Kasumi-1 (cell line): Measurements from ENCODE around the gene PLCH1.

Source experiments
- DNase-seq, 2 experiments: peaks; one replicate each; lab custom pipeline; 2025; lab: John Stamatoyannopoulos, UW

PLCH1 gene, protein sequence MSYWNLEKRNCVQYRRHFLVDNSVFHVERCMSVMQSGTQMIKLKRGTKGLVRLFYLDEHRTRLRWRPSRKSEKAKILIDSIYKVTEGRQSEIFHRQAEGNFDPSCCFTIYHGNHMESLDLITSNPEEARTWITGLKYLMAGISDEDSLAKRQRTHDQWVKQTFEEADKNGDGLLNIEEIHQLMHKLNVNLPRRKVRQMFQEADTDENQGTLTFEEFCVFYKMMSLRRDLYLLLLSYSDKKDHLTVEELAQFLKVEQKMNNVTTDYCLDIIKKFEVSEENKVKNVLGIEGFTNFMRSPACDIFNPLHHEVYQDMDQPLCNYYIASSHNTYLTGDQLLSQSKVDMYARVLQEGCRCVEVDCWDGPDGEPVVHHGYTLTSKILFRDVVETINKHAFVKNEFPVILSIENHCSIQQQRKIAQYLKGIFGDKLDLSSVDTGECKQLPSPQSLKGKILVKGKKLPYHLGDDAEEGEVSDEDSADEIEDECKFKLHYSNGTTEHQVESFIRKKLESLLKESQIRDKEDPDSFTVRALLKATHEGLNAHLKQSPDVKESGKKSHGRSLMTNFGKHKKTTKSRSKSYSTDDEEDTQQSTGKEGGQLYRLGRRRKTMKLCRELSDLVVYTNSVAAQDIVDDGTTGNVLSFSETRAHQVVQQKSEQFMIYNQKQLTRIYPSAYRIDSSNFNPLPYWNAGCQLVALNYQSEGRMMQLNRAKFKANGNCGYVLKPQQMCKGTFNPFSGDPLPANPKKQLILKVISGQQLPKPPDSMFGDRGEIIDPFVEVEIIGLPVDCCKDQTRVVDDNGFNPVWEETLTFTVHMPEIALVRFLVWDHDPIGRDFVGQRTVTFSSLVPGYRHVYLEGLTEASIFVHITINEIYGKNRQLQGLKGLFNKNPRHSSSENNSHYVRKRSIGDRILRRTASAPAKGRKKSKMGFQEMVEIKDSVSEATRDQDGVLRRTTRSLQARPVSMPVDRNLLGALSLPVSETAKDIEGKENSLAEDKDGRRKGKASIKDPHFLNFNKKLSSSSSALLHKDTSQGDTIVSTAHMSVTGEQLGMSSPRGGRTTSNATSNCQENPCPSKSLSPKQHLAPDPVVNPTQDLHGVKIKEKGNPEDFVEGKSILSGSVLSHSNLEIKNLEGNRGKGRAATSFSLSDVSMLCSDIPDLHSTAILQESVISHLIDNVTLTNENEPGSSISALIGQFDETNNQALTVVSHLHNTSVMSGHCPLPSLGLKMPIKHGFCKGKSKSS (N-terminal part only)

DNA sequence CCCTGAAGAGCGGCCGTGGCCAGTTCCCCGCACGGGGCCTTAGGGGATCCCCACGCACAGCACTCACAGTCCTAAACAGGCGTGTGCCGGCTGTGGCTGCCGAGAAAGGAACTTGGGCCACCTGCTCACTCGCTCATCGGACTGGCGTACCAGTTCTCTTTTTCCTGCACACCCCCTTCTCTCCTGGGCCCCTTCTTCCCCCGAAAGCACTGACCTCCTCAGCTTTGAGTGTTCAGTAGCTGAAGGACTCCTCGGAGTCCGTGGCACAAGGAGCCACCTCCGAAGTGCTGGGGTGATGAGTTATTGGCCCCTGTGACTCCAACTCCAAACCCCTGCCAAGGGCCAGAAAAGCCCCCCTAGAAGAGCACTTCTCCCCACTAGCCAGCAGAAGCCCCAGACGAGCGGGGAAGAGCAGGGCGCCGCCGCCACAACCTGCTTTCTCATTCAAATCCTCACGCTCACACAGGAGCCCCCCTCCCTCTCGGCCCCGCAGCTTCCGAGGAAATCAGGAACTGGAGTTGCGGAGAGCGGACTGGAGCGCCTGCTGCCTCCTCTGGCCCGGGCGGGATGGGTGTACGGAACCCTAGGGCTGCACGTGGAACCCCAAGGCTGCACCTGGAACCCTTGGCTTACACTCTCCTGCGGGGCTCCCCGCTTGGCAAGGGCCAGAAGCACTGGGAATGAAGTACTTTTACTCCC lies at the start of gene PLCH1:
Gene PLCH1, minus strand, starts transcription at position 446 of the 699 bp plus-strand sequence. CDS start 40,847 bp downstream, outside the sequence.
- DNase-seq = peak; percentile 69 to 82

DNA sequence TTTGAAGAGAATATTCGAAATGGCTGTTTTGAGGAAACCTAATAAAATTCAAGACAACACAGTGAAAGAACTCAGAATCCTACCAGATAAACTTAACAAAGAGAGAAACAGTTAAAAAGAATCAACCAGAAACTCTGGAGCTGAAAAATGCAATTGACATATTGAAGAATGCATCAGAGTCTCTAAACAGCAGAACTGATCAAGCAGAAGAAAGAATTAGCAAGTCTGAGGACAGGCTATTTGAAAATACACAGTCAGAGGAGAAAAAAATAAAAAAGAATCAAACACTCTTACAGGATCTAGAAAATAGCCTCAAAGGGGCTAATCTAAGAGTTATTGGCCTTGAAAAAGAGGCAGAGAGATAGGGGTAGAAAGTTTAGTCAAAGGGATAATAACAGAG lies 47.7 kb upstream of the PLCH1 start:
- no peak for DNase-seq

DNA sequence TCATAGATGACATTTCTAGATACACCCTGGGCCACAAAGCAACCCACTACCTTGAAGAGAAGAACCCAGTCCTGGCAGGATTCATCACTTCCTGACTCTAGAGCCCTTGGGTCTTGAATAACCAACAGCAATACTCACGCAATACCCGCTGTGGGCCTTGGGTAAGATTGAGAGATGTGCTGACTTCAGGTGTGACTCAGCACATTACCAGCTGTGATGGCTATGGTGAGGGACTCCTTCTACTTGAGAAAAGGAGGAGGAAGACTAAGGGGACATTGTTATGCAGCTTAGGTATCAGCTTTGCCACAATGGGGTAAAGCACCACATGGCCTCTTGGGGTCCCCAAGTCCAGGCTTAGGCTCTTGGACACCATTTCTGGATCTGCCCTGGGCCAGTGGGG lies 46.3 kb upstream of the PLCH1 start:
- DNase-seq = no peak

DNA sequence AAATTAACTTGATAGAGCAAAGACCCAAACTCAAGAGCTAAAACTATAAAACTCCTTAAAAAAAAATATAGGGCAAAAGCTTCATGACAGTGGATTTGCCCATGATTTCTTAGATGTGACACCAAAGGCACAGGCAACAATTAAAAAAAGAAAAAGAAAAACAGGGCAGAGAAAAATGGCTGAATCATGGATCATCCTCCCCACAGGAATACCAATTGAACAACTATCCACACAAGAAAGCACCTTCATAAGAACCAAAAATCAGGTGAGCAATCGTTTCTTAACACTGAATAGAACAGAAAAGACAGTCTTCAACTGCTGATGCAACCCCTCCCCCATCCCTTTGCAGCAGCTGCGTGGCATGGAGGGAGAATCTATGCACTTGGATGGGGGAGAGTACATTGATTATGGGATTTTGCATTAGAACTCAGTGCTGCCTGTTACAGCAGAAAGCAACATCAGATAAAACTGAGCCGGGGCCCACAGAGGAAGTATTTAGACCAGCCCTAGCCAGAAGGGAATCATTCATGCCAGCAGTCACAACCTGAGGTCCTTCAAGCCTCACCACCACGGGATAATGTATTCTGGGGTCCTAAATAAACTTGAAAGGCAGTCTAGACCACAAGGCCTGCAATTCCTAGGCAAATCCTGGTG lies 45.5 kb upstream of the PLCH1 start:
- DNase-seq = no peak

DNA sequence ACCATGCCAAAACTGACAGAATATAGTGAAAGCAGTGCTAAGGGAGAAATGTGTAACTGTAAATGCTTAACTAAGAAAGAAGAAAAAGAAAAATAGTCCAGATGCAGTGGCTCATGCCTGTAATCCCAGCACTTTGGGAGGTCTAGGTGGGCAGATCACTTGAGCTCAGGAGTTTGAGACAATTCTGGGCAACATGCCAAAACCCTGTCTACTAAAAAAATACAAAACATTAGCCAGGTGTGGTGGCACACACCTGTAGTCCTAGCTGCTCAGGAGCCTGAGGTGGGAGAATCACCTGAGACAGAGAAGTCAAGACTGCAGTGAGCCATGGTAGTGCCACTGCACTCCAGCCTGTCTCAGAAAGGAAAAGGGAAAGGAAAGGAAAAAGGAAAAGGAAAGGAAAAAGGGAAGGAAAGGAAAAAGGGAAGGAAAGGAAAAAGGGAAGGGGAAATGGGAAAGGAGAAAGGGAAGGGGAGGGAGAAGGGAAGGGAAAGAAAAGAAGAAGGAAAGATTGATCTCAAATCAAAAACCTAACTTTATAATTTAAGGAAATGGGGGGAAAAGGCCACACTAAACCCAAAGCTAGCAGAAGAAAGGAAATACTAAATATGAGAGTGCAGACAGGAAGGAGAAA lies 40.9 kb upstream of the PLCH1 start:
- no peak for DNase-seq

DNA sequence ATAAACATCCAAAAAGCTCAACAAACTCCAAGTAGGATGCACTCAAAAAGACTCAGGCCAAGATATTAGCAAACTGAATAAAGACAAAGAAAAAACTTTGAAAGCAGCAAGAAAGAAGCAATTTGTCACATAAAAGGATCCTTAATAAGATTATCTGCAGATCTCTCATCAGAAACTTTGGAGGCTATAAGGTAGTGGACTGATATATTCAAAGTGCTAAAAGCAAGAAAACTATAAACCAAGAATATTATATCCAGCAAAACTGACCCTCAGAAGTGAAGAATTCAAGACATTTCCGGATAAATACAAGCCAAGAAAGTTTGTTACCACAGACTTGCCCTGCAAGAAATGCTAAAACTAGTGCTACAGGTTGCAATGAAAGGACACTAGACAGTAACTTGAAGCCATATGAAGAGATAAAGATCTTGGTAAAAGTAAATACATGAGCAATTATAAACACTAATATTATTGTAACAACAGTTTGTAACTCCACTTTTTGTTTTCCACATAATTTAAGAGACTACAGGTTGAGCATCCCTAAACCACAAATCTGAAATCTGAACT lies 37.6 kb upstream of the PLCH1 start:
- DNase-seq = no peak

DNA sequence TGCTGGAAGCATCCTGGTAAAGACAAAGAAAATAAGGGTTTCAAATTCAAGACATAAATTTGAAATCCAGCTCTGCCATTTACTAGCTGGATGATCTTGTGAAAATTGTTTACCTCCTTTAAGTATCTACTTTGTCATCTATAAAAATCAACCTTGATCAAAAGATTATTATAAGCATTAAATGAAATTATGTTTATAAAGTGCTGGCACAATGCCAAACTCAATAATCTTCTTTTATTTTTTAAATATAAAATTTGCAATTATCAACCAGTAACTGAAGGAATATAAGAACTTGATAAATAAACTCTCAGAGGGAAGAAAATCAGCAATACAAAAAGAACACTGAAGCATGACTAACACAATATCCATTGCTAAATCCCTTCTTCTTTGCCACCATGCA lies 35.4 kb upstream of the PLCH1 start:
- DNase-seq = no peak

DNA sequence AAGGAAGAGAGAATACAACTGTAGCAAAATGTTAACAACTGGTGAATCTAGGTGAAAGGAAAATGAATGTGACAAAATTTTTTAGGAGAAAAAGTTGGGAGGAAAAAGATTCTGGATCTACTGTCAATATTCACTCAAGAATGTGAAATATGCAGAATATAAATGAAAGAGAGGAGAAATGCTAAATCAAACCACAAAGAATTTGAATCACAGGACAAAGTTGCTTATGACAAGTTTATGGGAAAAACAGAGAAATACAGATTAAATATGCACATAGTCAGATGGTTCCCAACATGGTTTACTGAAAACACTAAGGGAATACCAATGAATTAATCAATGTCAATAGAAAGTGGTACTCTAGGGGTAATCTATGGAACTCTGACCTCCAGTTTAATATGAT lies 33.6 kb upstream of the PLCH1 start:
- no peak for DNase-seq

DNA sequence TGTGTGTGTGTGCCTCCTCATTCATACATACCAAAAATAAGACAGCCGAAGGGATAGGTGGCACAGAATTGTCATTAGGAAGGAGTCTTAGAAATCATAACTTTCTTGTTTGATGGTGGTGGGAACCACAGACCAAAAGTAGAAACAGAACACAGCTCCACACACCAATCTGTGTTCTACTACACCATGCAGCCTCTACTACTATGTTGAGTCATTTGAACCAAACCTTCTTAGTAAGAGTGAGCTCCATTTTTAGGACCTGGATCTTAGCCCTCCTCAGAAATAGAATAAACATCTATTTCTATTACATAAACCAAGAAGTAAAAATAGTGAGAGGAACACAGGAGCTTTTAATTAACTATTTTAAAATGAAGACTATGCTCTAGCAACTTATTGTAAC lies 27.9 kb upstream of the PLCH1 start:
- DNase-seq = no peak

DNA sequence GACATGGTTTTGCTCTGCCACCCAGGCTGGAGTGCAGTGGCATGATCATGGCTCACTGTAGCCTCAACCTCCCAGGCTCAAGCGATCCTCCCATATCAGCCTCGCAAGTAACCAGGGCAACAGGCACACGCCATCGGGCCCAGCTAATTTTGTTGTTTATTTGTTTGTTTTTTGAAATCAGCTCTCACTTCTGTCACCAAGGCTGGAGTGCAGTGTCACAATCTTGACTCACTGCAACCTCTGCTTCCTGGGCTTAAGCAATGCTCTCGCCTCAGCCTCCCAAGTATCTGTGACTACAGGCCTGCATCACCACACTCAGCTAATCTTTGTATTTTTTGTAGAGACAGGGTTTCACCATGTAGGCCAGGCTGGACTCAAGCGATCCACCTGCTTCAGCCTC lies 26.3 kb upstream of the PLCH1 start:
- no peak for DNase-seq

DNA sequence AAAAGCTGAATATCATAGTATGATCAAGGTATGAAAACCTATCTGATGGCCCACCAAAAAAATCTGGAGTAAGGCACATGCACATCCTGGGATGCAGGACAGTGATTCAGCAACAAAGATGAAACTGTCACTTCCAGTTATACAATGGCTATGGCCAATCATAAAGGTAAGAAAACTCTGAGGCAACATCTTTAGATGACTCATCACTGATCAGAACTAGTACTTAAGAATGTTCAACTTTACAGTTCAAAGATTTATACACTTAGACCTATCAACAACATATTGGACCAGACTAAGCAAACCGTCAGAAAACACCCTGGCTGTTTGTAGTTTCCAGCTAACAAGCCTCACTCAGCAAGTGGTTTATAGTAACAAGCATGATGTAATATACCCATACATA lies 21.3 kb upstream of the PLCH1 start:
- DNase-seq = no peak

DNA sequence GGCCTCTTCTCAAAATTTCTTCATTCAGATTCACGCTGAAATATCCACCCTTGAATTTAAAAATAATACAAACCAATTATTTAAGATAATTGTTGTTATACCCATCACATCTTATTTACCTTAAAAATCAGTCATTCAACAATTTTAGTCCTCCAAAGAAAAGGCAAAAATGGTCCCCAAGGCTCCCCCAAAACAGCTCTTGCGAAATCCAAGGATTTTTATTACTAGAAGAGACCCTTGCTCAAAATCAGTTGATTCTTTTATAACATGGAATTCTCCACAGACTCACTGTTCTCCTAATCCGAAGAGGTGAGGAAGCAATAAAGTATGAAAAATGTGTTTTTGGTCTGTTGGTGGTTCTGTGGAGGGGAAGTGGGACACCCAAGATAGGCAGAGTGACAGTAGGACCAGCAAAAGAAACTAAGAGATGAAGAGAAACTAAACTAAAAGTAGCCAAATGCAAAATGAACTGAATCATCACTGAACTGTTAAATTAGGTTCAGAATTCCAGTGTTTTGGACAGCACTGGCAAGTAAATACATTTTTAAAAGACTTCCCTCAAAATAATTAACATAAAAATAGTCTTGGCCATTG lies 19.1 kb upstream of the PLCH1 start:
- DNase-seq = no peak

DNA sequence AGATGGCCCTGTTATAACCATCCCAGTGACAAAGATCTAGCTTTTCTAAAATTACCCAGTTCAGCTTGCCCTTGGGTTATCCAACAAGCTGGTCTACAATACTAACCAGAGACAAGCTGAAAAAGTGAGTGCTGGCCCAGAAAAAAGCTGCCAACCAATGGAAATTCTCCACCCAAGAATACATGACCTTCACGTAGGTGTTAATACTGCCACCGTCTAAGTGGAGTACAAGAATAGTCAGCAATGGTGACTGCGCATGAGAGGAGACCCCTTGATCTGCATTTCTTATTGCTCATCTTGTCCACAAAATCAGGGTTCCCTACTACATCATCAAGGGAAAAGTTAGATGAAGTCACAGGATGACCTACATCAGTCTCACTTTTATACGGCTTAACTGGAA lies 15.8 kb upstream of the PLCH1 start:
- no peak for DNase-seq

DNA sequence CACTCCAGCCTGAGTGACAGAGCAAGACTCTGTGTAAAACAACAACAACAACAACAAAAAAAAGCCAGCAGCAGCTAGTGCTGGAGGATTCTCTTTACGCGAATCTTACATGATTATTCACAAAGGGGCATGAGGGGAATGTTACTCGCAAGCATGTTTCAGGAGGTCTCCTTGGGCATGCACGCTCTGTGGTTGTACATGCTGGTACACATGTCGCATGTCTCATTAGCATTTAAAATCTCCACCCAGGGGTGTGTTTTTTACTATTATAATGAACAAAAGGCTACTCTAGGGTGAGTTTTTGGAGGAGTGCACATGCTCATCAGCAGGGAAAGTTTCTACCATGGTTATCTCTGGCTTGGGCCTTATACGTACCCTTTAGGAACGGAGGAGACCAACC lies 12.7 kb upstream of the PLCH1 start:
- no peak for DNase-seq

DNA sequence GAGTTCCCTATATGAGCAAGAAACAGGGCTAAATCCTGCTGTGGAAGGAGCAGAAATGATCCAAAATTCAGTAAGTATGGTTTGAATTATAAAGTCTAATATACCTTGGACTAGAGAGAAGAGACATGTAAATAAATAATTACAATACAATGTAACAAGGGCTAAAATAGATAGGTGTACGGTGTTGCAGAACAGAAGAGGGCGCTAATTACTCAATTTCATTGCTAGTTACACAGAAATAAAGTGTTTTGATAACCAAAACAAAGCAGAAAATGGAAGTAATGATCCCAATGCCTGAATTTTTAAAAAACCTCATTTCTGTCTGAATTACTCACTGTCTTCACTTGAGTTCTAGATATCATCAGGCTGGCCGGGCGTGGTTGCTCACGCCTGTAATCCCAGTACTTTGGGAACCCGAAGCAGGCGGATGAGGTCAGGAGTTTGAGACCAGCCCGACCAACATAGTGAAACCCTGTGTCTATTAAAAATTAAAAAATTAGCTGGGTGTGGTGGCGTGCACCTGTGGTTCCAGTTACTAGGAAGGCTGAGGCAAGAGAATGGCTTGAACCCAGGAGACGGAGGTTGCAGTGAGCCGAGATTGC lies 8.3 kb upstream of the PLCH1 start:
- DNase-seq = peak; percentile 67 to 92

DNA sequence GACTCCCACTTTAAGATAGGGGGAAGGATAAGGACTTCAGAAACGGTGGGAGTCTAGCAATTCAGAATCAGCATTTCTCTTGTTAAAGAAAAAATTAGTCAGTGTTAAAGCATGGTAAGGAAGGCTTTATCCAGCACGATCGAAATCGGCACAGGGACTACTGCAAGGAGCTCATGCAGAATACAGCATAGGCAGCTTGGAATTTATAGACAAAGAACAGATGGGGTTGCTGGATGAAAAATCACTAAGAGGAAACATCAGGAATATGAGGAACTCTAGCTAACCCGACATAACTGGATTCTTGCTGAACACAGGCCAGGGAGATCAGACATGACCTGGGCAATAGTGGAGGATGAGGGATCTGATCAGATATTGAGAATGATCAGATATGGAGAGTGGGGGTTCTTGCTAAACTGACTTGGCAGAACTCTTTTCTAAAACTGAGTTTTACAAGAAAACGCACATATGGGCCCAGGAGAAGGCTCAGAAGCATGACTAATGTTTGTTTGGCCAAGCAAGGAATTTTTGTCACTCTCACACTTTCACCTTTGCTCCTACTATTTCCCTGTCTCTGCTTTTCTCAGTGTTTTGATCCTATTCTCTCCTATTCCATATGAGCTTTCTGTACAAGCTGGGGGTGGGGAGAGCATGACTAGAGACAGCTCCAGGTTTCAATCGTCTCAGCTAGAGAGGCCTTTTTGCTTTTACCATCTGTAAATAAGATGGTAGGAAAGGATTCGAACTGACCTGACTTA lies 3.9 kb upstream of the PLCH1 start:
- no peak for DNase-seq

DNA sequence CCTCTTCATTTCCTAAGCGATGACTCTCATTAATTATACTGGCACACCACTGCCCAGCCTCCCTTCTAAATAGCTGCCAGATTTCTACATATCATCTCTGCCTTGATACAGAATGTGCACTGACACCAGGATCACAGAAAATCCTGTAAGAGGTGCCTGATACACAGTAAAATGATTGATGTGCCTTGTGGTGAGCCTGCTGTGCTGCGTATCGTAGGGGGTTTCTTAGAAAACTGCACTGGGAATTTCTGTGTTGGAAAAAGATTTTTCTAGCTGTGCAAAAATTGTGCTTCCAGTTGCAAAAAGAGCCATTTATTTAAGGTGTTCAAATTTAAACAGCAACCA lies 3.0 kb upstream of the PLCH1 start:
- no peak for DNase-seq

DNA sequence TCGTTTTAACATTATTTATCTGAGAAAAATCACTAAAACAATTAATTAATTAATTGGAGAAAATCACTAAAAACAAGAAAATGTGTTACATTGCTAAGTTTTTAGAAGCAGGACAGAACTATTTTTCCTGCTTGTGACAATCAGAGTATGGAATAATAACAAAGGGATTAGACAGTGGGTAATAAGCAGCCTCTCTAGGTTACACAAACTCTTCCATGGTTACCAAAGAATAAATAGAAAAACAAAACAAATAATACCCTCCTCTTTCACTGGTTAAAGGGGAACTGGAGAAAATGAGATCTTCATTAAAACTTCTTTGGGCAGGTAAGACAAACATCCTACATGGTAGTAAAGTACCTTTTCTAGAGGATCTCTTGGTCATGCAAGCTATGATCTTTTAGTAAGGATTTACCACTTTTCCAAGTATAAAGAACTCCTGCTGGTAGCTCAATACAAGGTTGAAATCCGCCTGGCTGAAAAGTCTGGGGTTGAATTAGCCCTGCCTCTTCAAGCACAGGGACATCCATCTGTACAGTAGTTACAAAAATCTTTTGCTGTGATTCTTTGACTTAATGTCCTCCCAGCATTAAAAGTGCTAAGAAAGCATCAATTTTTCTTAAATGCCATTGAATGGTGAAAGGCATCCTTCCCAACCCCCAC lies 2.5 kb upstream of the PLCH1 start:
- DNase-seq = no peak
